GM12892 (cell line): ENCODE data around the gene VAPA.
A peak's percentile ranks its signal among the peaks of the same experiment; 100 is the strongest.
"Not testable (repeated sequence)": the region's sequence is repeated elsewhere in the genome, so short reads cannot be mapped to it uniquely, and the experiment has no call there.

Experiments
- DNase-seq: peaks from one replicate; pipeline ENCODE4 v3.0.0; 2011; ENCODE audit not compliant: insufficient read length
- FAIRE-seq: peaks from 2 replicates; lab custom pipeline; 2011; peaks lifted over from hg19 to GRCh38; lab: Jason Lieb, UNC
- POLR2A ChIP-seq: IDR thresholded peaks from 2 replicates; pipeline ENCODE4 v1.6.1; 2011; ENCODE audit warnings: low read depth, low read length, control low read depth
- POLR2AphosphoS5 ChIP-seq: IDR thresholded peaks from 2 replicates; pipeline ENCODE4 v1.6.1; 2011; ENCODE audit warnings: low read depth, low read length, control low read depth
- TAF1 ChIP-seq: IDR thresholded peaks from 2 replicates; pipeline ENCODE4 v1.6.1; 2011; ENCODE audit warnings: low read depth, mild to moderate bottlenecking, control low read depth, low read length, borderline replicate concordance

Gene VAPA

DNA sequence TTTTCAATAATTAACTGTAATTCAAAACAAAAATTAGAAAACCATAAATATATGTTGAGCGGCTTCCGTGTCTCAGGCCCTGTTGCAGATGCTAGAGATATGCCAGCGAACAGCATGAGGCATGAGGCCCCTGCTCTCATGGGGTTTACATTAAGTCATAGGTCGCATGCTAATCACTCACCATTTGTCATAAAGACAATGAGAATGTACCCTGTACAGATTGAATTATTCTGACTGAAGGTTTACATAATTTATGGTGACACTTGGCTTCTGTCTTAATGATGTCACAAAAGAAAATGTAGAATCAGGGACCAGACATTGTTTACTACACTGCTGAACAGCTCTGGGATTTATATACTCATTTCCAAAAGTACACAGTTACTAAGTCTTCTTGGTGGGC is 5.9 kb upstream of the VAPA start:
- TF ChIP-seq TAF1 (no peak), POLR2AphosphoS5 (no peak), POLR2A (no peak)
- DNase-seq, result no peak
- FAIRE-seq, result no peak

DNA sequence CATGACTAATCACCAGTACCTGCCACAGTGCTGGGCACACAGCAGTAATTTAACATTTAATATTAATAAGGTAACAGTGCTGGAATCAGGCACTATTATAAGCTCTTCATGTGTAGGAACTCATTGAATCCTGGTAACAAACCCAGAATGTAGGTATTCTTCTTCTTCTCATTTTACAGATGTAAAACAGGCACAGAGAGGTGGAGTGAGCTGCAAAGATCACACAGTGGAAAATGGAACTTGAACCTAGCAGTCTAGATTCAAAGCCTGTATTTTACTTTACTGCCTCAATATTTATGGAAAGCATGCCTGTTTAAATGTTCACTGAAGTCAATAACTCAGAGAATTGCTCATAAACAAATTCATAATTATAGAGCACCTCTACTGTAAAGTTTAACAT is 3.7 kb upstream of the VAPA start:
- DNase-seq (no peak), FAIRE-seq (no peak)
- TF ChIP-seq TAF1 (no peak), POLR2A (no peak), POLR2AphosphoS5 (no peak)

DNA sequence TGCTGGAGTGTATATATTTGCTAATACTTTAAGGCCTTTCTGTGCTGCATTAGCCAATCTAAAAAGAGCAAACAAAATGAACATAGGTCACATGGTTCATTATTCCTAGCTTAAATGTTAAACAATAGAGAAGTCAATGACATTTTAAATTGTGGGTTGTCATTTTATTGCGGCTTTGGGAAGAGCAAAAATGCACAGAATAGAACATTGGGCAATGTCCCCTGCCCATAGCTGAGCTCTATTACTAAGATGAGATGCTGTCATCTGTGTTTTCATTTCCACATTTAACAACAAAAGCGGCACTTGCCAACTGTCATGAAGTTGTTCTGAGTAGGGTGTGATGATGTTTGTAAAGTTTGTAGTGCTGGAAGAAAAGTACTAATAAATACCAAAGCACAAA is 3.2 kb upstream of the VAPA start:
- FAIRE-seq (no peak), DNase-seq (no peak)
- no peak for TF ChIP-seq POLR2AphosphoS5
- TF ChIP-seq TAF1, result no peak
- no peak for TF ChIP-seq POLR2A

DNA sequence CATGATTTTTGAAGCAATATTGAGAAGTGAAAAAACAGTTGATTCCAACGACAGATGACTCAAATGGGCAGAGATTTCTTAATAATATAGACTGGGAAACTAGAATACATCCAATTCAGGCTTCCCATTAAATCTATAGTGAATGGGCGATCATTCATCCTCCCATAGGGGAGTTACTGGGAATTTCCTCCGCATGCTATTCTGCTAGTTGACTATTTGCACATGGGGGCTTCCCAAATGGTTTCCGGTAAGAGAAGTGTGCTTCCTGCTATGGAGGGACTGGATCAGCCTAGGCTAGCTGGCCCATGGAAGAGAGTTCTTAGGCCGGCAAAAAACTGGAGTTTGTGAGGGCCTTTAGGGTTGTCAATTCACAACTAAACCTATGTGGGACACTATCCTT is 2.6 kb upstream of the VAPA start:
- no peak for FAIRE-seq

GRCh38 chr18:9912285-9912684 is 1.5 kb upstream of the VAPA start:
- DNase-seq, FAIRE-seq: not testable (repeated sequence)

More for the DNA sequence above, 2.6 kb upstream of the VAPA start:
- TF ChIP-seq TAF1, result no peak
- no peak for TF ChIP-seq POLR2A
- TF ChIP-seq POLR2AphosphoS5, result no peak
- DNase-seq, result no peak

DNA sequence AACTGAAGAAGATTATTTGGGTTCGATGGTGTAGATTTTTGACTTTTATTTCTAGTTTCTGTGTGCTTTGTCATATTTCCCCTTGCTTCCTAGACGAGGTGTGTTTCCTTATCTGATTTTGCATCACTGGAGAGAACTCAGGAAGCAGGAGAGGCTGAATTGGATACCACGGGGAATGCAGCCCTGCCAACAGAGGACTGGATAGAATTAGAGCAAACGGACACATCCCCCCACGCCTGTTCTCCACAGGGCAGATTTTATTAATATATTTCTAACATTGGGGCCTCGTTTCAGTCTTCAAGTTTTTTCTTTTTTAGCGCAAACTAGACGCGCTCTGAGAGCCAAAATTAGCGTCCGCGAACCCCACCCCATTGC is 678 bp upstream of the VAPA start:
- DNase-seq (no peak), FAIRE-seq (no peak)
- no peak for TF ChIP-seq POLR2A
- no peak for TF ChIP-seq POLR2AphosphoS5
- TF ChIP-seq TAF1, result no peak

DNA sequence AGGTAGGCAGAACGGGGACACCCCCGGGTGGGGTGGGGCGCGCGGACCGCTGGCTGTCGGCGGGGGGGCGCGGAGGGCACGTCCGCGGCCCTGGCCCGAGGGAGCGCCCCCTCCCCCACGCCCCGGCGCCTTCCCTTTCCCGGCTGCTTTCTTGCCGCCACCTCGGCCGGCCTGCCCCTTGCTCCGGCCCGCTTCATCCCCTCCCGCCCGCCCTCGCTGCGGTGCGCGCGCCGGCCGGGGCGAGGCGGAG is 443 bp downstream of the VAPA start:
- DNase-seq (no peak), FAIRE-seq (no peak)
- no peak for TF ChIP-seq POLR2A
- TF ChIP-seq TAF1, result no peak
- TF ChIP-seq POLR2AphosphoS5, result no peak

- FAIRE-seq, result no peak
- DNase-seq, result peak; percentile 48
- no peak for TF ChIP-seq POLR2AphosphoS5
These were observed 921 bp downstream of the VAPA start for GRCh38 chr18:9914584-9915290.

DNA sequence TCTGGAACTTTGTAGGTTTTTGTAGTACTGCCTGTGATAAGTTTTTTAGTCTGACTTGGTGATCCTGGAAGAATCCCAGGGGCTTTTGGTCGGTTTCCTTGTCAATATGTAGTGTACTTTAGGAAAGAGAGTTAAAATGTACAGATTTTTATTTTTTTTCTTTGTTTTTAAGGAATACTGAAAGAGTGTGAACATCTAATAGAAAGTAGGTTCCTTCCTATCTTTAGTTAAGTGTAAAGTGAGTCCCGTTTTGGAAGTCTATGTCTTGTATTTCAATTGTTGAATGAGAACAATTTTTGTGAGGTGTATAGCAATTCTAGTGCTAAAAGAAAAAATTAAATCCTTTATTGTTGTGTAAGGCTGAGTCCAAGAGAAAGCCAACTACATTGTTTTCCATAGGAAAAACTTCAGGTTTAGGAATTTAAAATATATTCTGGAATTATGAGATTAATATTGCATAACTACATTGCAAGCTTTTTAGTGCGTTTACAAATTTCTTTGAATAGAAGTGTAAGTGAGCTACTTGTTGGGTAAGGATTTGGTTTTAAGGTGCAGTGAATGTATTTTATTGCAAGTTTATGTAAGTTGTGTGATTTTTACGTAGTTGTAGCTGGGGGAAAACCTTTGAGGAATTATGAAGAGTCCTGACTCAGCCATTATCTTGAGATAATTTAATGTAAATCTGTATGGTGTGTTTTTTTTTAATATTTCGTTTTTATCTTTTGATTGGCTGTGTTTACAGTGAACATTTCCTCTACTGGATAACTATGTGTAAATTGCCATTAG is 1.7 kb downstream of the VAPA start:
- FAIRE-seq (no peak), DNase-seq (no peak)
- TF ChIP-seq TAF1 (no peak), POLR2AphosphoS5 (no peak), POLR2A (no peak)

DNA sequence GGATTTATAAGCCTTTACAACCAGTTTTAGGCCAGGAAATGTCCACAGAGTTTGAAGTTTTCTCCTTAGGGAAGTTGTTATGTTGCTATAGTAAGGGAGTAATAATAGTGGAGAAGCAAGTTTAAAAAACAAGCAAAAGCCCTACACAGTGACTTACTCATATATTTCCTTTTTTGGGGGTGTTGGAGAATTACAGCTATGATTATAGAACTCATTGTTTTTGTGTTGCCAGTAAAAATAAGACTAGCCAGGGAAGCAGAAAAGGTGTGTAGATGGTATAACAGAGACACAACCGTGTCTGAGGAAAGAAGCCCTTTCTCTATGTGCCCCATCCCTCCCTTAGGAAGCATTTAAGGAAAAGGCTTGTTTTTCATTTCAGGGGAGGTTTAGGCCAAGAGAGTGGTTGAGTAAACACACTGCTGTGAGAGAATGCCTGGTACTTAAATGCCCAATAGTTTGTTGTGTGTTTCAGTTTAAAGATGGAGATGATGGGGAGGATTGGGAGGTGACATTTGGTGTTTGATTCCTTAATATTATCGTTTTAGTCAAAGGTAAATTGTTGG is 2.3 kb downstream of the VAPA start:
- FAIRE-seq (no peak), DNase-seq (no peak)
- no peak for TF ChIP-seq POLR2AphosphoS5
- TF ChIP-seq TAF1, result no peak
- no peak for TF ChIP-seq POLR2A

- FAIRE-seq (no peak), DNase-seq (no peak)
- no peak for TF ChIP-seq TAF1
- TF ChIP-seq POLR2AphosphoS5, result no peak
- TF ChIP-seq POLR2A, result no peak
These were observed 3.0 kb downstream of the VAPA start for GRCh38 chr18:9916808-9917207.

GRCh38 chr18:9918016-9918680 is 4.3 kb downstream of the VAPA start:
- no peak for FAIRE-seq
- TF ChIP-seq POLR2AphosphoS5, result no peak
- DNase-seq, result no peak

- DNase-seq (no peak), FAIRE-seq (no peak)
- TF ChIP-seq POLR2AphosphoS5 (no peak), POLR2A (no peak), TAF1 (no peak)
These were observed 5.9 kb downstream of the VAPA start for GRCh38 chr18:9919564-9920232.
